ENCODE measurements around the gene PROSER3. TPM values are rescaled to one million over a fixed set of nuclear protein-coding genes. Genes with fewer than 3 reads are reported as not detected.
A peak's percentile ranks its signal among the peaks of the same experiment; 100 is the strongest.
"Not testable (repeated sequence)": the region's sequence is repeated elsewhere in the genome, so short reads cannot be mapped to it uniquely, and the experiment has no call there.

PROSER3 gene
- total RNA-seq, 1 experiment from 2014 or later, result 1.3 TPM

DNA sequence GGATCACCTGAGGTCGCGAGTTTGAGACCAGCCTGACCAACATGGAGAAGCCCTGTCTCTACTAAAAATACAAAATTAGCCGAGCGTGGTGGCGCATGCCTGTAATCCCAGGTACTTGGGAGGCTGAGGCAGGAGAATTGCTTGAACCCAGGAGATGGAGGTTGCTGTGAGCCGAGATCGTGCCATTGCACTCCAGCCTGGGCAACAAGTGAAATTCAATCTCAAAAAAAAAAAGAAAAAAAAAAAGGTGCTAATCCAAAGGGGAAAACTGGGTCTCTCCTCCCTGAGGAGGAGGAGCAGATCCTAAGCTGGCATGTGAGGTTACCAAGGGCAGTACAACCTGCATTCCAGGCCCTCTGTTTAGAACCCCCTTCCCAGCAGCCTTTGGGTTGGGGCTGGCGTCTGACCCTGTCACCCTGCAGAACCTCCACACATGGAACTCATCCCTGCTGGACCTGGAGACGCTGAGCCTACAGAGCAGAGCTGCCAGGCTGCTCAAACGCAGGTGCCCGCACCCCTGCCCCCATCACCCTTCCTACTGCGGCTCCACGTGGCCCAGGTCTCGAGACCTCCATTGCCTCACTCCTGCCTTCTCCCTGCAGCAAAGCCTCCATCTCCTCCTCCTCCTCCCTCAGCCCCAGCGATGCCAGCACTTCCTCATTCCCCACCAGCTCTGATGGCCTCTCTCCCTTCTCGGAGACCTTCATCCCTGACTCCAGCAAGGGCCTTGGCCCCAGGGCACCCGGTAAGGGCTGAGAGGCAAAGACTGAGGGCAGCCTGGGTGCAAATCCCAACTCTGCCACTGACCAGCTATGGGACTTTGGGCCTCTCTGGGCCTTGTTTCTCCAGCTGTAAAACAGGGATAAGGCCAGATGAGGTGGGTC is 6.7 kb downstream of the PROSER3 start:
- in situ Hi-C loops (cut with HindIII; ENCODE audit: low pct_unique_long_range_greater_than_20kb, low sequenced_read_pairs), result no loop called here
- DNase-seq (ENCODE audit: low read depth, low spot score), result no peak

DNA sequence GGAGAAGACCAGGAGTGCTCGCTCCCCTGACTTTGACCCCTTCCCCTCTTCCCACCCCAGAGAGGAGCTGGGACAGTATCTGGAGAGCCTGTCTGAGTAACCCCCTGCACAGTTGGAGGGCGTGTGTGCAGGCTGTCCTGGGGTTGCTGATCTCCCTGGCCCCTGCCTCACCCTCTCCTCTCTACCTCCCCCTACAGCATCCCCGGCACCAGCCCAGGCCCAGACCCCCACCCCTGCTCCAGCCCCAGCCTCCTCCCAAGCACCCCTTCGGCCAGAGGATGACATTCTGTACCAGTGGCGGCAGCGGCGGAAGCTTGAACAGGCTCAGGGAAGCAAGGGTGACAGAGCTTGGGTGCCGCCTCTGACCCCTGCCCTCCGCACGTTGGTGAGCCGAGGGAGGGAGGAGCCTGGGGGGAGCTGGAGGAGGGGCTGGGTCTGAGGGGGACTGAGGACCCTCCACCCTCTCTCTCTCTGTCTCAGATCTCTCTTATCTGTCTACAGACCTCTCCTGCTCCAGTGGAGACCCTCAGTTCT is 8.7 kb downstream of the PROSER3 start:
- in situ Hi-C loops (cut with HindIII; ENCODE audit: low pct_unique_long_range_greater_than_20kb, low sequenced_read_pairs), result no loop called here

DNA sequence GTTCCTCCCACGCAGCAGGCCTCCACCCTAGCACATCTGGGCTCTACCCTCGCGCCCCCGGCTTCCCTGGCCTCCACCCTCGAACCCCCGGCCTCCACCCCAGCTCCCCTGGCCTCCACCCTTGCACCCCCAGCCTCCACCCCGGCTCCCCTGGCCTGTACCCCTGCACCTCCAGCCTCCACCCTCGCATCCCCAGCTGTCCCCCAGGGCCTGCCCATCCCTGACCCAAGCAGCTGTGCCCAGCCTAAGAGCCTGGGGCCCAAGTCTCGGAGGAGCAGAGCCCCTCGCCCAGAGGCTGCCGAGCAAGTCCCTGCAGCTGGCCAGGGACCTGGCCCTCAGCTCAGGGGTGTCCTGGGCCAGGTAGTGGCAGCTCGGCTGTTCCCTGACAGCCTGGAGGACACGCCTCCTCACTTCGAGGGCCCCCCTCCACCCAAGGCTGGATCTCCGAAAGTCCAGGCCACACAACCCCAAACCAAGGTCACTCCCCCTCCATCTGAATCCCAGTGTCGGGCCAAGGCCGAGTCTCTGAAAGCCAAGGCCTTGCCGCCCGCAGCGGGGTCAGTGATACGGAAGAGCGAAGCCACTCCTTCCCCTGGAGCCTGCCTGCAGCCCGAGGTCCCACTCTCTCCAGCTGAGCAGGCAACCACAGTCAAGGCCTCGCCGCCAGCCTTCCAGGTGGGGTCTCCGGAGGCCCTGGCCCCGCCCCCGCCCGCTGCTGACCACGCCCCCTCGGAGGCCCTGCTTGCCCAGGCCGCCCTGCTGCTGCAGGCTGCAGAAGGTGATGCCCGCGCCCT is 9.5 kb downstream of the PROSER3 start:
- in situ Hi-C loops (cut with HindIII; ENCODE audit: low pct_unique_long_range_greater_than_20kb, low sequenced_read_pairs), result no loop called here
- no peak for DNase-seq (ENCODE audit: low read depth, low spot score)

More for the DNA sequence above, 8.7 kb downstream of the PROSER3 start:
- DNase-seq (ENCODE audit: low read depth, low spot score), result no peak

DNA sequence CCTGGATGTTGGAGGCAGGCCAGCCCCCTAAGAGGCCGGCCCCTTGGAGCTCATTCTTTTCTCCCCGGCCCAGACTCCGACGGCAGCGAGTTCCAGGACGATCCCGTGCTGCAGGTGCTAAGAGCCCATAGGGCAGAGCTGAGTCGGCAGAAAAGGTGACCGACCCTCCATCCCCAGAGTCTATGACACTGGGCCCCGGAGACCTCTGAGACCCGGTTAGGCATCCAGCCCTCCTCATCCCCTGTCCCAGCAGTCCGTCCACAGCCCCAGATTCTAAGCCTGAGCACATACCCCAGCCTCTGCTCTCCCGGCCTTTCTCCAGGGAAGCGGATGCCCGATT is 10.1 kb downstream of the PROSER3 start:
- in situ Hi-C loops (cut with HindIII; ENCODE audit: low pct_unique_long_range_greater_than_20kb, low sequenced_read_pairs), result no loop called here
- DNase-seq (ENCODE audit: low read depth, low spot score), result no peak

DNA sequence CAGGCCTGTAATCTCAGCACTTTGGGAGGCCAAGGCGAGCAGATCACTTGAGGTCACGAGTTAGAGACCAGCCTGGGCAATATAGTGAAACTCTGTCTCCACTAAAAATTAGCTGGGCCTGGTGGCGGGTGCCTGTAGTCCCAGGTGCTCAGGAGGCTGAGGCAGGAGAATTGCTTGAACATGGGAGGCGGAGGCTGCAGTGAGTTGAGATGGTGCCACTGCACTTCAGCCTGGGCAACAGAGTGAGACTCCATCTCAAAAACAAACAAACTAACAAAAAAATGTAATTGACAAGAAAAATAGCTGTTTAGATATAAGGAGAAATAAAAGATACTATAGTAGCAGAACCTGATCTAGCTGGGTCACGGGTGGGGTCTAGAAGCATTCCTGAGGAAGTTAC is 14.4 kb downstream of the PROSER3 start:
- in situ Hi-C loops (cut with HindIII; ENCODE audit: low pct_unique_long_range_greater_than_20kb, low sequenced_read_pairs); DNase-seq (ENCODE audit: low read depth, low spot score): not testable (repeated sequence)

DNA sequence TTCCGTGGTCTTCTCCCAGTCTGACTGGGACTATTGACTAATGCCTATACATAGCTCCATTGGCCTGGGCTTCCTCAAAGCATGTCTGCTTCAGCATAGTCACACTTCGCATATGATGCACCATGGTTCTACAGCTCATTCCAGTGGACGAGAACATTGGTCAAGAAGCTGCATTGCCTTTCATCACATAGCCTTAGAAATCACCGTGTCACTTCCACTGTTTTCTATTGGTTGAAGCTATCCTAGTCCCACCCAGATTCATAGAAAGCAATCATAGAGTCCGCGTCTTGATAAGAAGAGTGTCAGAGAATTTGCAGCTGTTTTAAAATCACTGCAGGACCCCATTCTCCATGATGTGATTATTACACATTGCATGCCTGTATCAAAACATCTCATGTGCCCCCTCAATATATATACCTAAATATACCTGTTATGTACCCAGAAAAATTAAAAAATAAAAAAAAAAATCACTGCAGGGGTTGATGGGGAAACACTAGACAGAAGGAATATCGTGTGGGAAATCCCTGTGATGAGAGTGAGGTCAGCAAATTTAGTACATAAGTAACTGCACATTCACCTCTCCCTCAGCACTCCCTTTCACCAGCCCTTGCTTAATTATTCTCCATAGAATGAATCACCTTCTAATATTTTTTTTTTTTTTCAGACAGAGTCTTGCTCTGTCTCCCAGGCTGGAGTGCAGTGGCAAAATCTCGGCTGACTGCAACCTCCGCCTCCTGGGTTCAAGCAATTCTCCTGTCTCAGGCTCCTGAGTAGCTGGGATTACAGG is 15.2 kb downstream of the PROSER3 start:
- DNase-seq (ENCODE audit: low read depth, low spot score), result peak; percentile 7
- in situ Hi-C loops (cut with HindIII; ENCODE audit: low pct_unique_long_range_greater_than_20kb, low sequenced_read_pairs), result no loop called here

DNA sequence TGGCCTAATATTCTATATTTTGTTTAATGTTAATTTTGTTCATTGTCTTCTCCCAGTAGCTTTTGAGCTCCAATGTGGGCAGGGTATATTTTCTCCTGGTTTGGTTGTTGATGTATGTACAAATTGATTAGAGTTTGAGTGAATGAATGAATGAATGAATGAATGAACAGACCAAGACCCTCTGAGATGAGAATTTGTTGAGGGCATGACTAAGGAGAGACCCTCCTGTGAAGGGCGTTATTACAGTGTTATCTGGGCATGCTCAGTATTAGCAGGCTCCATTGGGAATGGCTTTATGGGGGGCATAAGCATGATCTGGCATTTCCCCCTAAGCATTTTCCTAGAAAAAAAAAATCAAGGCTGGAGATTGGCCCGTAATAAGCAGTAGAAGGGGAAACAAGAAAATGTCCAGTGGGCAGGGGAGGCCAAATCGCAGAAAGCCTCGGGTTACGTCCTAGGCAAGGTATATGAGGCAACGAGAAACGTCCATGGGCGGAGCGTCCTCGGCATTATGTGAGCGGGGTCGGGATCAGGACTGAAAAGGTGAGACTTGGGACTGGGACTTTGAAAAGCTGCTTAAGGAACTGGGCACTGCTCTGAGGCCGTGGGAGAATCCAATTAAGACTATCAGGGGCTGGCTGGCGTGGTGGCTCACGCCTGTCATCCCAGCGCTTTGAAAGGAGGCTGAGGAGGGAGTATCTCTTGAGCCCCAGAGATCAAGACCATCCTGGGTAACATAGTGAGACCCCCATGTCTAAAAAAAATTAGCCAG is 16.5 kb downstream of the PROSER3 start:
- DNase-seq (ENCODE audit: low read depth, low spot score), result no peak

DNA sequence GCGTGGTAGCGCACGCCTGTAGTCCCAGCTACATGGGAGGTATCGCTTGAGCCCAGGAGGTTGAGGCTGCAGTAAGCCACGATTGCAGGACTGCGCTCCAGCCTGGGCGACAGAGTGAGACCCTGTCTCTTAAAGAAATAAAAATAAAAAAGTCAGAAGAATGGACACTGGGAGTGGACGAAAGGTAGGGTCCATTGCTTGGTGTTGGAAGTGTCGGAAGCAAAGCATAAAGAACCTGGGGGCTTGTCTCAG is 17.0 kb downstream of the PROSER3 start:
- DNase-seq (ENCODE audit: low read depth, low spot score), result no peak
- in situ Hi-C loops (cut with HindIII; ENCODE audit: low pct_unique_long_range_greater_than_20kb, low sequenced_read_pairs), result no loop called here

More for the DNA sequence above, 16.5 kb downstream of the PROSER3 start:
- in situ Hi-C loops (cut with HindIII; ENCODE audit: low pct_unique_long_range_greater_than_20kb, low sequenced_read_pairs), result no loop called here

DNA sequence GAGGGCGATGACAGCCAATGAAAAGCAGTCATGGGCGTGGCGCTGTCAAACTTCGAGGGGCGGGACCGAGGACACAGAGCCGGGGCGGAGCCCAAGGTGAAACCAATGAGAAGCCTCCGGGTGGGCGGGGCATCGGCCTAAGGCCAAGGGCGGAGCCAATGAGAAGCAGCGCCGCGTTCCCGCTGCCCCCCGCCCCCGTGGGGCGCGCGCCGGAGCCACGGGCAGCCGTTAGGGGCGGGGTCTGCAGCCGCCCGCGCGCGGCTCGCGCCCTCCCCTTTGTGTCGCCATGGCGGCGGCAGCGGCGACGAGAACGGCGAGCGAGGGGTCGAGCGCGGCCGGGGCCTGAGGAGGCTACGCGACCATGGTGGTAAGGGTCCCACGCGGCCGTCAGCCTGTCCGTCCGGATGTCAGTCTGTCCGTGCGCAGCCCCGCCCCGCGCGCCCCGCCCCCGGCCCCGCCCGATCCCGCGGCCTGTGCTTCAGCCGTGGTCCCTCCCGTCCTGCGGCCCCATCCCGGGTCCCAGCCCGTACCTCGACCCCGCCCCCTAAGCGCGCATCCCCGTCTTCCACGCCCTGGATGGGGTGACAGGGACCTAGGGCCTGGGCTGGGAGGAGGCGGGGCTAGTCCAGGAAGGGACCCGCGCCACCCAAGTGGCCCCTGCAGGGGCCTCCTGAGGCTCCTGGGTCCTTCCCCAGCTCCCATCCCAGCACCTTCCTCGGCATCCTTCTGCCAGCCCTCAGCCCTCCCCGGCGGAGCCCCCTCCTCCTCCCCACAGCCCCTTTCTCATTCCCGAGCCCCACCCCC is 17.5 kb downstream of the PROSER3 start, which contains the start of gene ARHGAP33:
ARHGAP33 (plus strand) TSS at position 267 of the 804 bp plus-strand sequence; CDS start at position 362, 95 bp downstream.
- in situ Hi-C loops (cut with HindIII; ENCODE audit: low pct_unique_long_range_greater_than_20kb, low sequenced_read_pairs), result no loop called here
- peak; percentile 97 for DNase-seq (ENCODE audit: low read depth, low spot score)

DNA sequence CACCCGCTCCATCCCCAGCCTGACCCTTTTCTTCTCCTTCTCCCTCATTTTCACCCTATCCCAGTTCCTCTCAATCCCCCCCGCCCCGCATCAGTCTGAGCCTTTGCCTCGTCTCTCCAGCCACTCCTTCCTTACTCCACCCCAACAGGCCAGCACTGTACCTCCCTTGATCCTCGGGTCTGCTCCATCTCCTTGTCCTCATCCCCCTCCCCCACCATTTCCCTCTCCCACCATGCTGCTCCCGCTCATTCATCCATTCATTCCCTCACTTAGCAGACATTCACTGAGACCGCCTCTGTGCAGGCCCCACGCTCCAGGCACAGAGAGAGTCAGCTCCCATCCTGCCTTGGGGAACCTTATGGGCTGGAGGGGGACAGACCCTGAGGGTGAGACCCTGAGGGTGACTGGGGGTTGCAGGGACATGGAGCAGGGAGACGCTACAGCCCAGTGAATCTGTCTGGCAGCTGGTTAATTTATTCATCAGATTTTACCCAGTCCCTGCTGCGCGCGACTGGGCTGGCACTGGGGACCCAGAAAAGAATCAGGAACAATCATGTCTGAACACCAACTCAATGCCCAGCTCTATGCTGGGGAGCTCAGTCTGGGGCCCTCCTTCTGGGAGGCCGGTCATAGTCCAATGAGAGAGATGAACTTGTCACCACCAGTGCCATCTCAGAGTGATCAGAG is 18.3 kb downstream of the PROSER3 start:
- in situ Hi-C loops (cut with HindIII; ENCODE audit: low pct_unique_long_range_greater_than_20kb, low sequenced_read_pairs), result no loop called here
- no peak for DNase-seq (ENCODE audit: low read depth, low spot score)

DNA sequence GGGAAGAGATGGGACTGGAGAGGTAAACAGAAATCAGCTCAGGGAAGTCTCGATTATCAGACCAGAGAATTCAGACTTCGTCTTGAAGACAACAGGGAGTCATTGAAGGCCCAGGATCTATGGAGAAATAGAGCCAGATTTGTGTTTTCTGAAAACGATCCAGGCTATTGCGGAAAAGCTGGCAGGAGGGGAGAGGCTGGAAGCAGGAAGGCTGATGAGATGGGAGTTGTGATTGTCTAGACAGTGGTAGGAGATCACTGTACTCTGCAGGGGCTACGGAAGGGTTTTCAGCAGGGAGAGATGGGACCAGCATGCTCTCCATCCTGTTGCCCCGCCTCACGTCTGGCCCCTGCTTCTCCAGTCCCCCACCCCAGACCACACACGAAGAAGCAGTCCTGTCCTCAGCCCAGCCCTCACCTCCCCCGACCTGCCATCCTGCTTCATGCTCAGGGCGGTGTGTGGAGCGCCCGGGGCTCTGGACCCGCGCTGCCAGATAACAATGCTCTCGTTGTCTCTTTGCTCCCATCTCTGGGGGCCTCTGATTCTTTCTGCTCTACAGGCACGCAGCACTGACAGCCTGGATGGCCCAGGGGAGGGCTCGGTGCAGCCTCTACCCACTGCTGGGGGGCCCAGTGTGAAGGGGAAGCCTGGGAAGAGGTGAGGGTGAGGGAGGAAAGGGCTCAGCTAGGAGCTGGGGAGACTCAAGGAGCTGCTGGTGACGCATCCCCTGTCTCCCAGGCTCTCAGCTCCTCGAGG is 19.3 kb downstream of the PROSER3 start:
- DNase-seq (ENCODE audit: low read depth, low spot score), result no peak

DNA sequence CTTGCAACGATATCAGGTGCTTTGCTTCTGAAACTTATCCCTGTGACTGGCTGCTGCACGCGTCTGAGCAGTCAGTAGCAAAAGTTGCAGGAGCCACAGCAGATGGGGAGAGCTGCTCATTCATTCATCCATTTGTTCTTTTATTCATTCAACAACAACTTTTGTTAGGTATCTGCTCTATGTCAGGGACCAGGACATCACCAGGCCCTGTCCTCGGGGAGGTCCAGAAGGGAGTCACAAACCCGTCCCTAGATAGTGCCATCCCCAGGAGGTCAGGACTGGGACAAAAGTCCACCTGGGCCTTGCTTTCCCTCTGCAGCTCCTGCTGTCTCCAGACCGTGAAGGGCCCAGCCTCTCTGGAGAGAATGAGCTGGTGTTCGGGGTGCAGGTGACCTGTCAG is 20.0 kb downstream of the PROSER3 start:
- in situ Hi-C loops (cut with HindIII; ENCODE audit: low pct_unique_long_range_greater_than_20kb, low sequenced_read_pairs), result no loop called here
- DNase-seq (ENCODE audit: low read depth, low spot score), result no peak

More for the DNA sequence above, 19.3 kb downstream of the PROSER3 start:
- in situ Hi-C loops (cut with HindIII; ENCODE audit: low pct_unique_long_range_greater_than_20kb, low sequenced_read_pairs), result no loop called here

DNA sequence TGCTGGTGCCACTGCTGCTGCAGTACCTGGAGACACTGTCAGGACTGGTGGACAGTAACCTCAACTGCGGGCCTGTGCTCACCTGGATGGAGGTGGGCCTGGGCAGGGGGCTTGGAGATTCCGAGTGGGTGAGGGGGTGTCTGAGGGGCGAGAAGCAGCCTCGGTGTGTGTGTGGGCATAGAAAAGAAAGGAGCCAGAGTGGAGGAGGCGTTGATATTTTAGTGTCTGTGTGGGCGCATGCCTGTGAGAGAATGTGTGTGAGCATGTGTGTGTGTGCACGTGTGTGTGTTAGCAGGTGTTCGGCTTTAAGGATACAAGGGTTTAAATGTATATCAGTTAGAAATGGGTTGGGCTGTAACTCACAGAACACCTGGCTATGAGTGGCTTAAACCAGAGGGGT is 21.1 kb downstream of the PROSER3 start:
- in situ Hi-C loops (cut with HindIII; ENCODE audit: low pct_unique_long_range_greater_than_20kb, low sequenced_read_pairs), result no loop called here
- DNase-seq (ENCODE audit: low read depth, low spot score), result no peak

DNA sequence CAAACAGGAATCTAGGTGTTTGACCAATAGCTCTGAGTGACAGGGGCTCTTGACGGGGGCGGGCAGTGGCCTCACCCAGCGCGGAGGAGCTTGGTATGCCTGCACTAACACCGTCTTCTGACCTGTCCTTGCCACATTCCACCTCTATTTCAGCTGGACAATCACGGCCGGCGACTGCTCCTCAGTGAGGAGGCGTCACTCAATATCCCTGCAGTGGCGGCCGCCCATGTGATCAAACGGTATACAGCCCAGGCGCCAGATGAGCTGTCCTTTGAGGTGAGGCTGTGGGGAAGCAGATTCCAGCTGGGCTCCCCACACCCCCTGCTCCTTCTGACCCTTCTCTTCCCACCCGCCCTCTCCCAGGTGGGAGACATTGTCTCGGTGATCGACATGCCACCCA is 22.1 kb downstream of the PROSER3 start:
- in situ Hi-C loops (cut with HindIII; ENCODE audit: low pct_unique_long_range_greater_than_20kb, low sequenced_read_pairs), result no loop called here
- no peak for DNase-seq (ENCODE audit: low read depth, low spot score)

DNA sequence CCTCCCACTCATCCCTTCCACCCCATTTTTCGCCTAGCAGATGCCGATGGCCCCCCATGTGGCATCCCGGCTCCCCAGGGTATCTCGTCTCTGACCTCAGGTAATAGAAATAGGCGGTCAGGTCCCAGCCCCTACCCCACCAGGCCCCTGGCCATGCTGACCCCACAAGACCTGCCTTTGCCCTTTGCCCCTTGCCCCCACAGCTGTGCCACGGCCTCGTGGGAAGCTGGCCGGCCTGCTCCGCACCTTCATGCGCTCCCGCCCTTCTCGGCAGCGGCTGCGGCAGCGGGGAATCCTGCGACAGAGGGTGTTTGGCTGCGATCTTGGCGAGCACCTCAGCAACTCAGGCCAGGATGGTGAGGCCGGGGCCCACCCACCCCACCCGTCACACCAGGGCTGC is 22.7 kb downstream of the PROSER3 start:
- in situ Hi-C loops (cut with HindIII; ENCODE audit: low pct_unique_long_range_greater_than_20kb, low sequenced_read_pairs), result no loop called here
- DNase-seq (ENCODE audit: low read depth, low spot score), result no peak

All from SK-MEL-5 (cell line).